Mesodermal cell (in vitro differentiated cells): ENCODE data around the gene WIPF1.

Source experiments
- H3K27ac ChIP-seq: 2 replicates; pipeline ENCODE4 v1.7.0; 2013; ENCODE audit warnings: mild to moderate bottlenecking, low read depth, low read length, moderate library complexity; ENCODE audit not compliant: severe bottlenecking
- H3K36me3 ChIP-seq: 2 replicates; pipeline ENCODE4 v1.7.1; 2013; ENCODE audit warnings: mild to moderate bottlenecking, low read length, moderate library complexity; ENCODE audit not compliant: control insufficient read depth, insufficient read depth
- H3K4me1 ChIP-seq: one replicate; pipeline ENCODE4 v1.7.1; 2013; ENCODE audit warnings: mild to moderate bottlenecking, low read length; ENCODE audit not compliant: insufficient read depth, control insufficient read depth, poor library complexity, severe bottlenecking
- H3K4me3 ChIP-seq: 2 replicates; pipeline ENCODE4 v1.7.0; 2013; ENCODE audit warnings: low read length, control low read depth, mild to moderate bottlenecking; ENCODE audit not compliant: insufficient read depth, poor library complexity, severe bottlenecking; ENCODE audit errors: extremely low read depth
- H3K9me3 ChIP-seq: 2 replicates; pipeline ENCODE4 v1.7.1; 2013; ENCODE audit warnings: mild to moderate bottlenecking, low read length, moderate library complexity; ENCODE audit not compliant: control insufficient read depth
- WGBS, 2 experiments: methylation state at CpG; one replicate each; pipeline ENCODE4 v1.1.5; 2013; ENCODE audit warnings: missing lambda C conversion rate in 2 of 2; ENCODE audit not compliant: insufficient coverage in 2 of 2; 5-methylcytosine and 5-hydroxymethylcytosine counted together

The WIPF1 gene

DNA sequence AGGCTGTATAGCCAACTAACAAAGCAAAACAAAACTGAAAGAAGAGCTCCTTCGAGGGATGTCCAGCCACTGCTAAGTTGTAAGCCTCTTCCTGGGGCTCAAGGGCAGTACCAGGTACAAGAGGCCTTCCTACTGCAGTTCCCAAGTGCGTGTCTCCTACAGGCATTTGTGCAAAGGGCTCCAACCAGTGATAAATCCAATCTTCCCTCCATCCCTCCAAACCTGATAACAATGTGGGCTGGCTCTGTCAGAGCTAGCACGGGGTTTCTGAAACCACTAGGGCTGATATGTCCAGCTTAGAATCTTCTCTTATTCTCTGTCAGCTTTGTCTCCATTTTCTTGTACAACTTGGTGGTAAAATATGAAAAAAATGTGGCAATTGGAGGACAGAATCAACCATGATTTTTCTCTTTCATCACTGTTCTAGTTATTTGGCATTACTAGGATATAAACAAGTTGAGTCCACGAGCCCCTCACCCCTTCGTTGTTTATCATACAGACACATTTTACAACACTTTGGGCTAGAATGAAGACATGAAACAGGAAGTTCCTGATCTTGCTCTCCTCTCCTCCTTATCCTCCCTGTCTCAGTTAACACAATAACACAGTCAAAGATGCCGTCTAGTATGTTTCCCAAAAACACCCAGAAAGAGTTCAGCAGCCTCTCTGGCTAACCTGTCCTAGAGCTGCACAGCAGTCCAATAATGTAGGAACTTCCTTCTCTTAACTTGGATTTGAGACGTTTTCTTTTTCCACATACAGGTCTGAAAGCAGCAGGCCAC is 35.4 kb upstream of the WIPF1 start:
- no peak overlapping the region for H3K4me3 ChIP-seq
- H3K4me1 ChIP-seq = peaks cover 20% of the 10 kb centered on the region
- no peaks in the 10 kb centered on the region for H3K9me3 ChIP-seq
- peaks cover 5% of the 10 kb centered on the region for H3K36me3 ChIP-seq
- H3K27ac ChIP-seq = peak overlapping the region; percentile 60
- 82 to 95% methylated on average over 6 of the region's 7 CpGs for WGBS, 2 experiments

DNA sequence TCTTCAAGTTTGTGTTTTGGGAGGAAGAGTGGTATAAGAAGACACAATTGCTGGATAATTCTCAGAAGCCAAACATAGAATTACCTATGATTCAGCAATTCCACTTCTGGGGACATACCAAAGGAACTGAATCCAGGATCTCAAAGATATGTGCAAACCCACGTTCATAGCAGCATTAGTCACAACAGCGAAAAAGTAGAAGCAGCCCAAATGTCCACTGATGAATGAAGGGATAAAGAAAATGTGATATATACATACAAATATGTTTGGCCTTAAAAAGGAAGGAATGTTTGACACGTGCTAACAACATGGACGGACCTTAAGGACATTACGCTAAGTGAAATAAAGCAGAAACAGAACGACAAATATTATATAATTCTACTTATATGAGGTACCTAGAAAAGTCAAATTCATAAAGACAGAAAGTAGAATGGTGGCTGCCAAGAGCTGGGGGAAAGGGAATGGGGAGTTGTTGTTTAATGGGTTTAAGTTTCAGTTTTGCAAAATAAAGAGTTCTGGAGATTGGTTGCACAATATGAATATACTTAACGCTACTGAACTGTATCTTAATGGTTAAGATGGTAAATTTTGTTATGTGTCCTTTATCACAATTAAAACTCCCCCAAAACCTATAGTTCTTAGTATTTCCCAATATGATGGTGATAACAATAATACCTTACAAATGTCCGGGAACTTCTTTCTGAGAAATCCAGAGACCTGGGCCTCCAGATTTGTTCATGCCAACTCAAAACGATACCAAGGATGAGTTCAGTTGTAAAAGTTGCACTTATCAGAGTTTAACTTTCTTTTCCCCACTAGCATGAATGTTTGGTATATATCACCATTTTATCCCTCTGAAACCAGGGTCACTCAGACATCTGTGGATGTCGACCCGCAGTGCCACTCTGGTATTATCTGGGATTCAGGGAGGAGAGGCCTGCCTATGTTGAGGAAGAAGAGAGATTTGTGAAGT is 33.7 kb upstream of the WIPF1 start:
- Histone ChIP-seq H3K4me1 (peaks cover 20% of the 10 kb centered on the region), H3K27ac (no peak overlapping the region), H3K4me3 (no peak overlapping the region), H3K36me3 (peaks cover 8% of the 10 kb centered on the region), H3K9me3 (no peaks in the 10 kb centered on the region)
- 94 to 100% methylated on average over 1 to 3 of the region's 11 CpGs for WGBS, 2 experiments

DNA sequence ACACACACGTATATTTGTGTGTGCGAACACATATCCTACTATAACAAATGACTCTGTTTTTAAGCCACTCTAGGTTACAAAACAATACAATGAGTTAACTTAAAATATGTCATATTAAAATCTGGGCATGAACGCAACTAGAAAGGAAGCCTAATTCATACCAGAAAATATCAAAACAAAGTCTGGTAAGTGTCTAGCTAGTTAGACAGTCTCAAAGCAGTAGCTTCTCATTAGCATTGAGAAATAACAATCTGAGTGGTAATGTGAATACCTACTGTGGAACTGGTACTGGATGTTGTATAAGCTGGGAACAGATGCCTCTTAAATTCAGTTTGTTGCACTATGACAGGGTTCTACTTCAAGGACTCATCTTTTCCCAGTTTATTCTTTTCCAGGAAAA is 32.5 kb upstream of the WIPF1 start:
- Histone ChIP-seq H3K36me3 (peaks cover 8% of the 10 kb centered on the region), H3K4me3 (no peak overlapping the region), H3K4me1 (peaks cover 20% of the 10 kb centered on the region), H3K27ac (no peak overlapping the region), H3K9me3 (no peaks in the 10 kb centered on the region)
- 100% methylated on average over 1 to 2 of the region's 3 CpGs for WGBS, 2 experiments

DNA sequence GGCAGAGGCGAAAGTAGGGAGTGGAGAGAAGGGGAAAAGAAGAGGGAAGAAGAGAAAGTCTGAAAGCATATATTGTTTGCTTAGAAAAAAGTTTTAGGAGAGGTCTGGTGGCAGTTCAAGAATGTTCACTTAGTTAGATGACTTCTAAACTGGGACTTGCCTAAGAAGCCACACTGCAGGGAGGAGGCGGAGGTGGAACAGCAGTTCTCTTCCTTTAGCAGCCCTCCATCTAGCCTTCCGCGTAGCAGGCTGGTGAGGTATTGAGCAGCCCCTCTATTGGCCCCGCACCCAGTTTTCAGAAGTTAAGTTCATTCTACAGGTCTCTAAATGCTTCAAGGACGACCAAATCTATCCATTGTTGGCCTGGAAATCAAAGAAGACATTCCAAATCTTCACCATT is 31.9 kb upstream of the WIPF1 start:
- Histone ChIP-seq H3K4me1 (peaks cover 18% of the 10 kb centered on the region), H3K36me3 (peaks cover 8% of the 10 kb centered on the region), H3K27ac (no peak overlapping the region), H3K9me3 (no peaks in the 10 kb centered on the region), H3K4me3 (no peak overlapping the region)
- 97 to 100% methylated on average over 4 of the region's 6 CpGs for WGBS, 2 experiments

DNA sequence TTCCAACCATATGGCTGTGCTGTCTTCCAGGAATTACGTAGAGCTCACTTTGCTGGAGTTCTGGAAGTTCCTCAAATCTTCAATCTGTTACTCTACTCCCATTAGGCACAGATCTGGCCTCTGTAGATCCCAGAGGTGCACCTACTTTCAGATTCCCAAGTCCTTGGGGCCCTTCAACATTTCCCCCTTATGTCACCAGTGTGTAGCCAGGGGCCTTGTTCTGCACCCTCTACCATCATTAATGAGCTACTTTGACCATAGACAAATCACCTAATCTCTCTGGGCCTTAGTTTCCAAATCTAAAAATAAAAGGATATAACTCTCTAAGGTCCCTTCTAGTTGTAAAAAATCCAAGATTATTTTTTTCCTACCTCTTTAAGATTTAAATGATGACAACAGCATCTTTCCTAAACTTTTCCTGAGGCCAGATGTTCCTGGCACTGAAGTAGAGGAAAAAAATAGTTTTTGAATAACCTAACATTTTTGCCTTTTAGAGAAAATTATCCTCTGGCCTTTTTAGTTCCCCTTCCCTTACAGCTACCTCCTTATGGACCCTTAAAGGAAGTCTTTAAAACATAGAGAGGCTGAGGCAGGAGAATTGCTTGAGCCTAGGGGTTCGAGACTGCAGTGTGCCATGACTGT is 31.0 kb upstream of the WIPF1 start:
- Histone ChIP-seq H3K27ac (no peak overlapping the region), H3K4me1 (peaks cover 9% of the 10 kb centered on the region), H3K4me3 (no peak overlapping the region), H3K9me3 (no peaks in the 10 kb centered on the region), H3K36me3 (peaks cover 8% of the 10 kb centered on the region)
- WGBS, 2 experiments = 93 to 100% methylated on average over 1 to 2 of the region's 2 CpGs

DNA sequence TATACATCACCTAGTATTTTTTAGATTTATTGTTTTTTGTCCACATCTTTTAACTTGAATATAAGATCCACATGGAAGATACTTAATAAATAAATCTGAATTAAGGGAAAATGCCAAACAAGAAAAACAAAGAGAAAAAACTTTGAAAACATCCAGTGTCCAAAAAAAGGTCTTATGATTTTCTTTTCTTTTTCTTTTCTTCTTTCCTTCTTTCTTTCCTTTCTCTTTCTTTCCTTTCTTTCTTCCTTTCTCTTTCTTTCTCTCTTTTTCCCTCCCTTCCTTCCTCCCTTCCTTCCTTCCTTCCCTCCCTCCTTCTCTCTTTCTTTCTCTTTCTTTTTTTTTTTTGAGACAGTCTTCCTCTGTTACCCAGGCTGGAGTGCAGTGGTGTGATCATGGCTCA is 29.6 kb upstream of the WIPF1 start:
- no peak overlapping the region for H3K4me3 ChIP-seq
- no peak overlapping the region for H3K27ac ChIP-seq
- H3K9me3 ChIP-seq = no peaks in the 10 kb centered on the region
- no peaks in the 10 kb centered on the region for H3K4me1 ChIP-seq
- peaks cover 8% of the 10 kb centered on the region for H3K36me3 ChIP-seq

DNA sequence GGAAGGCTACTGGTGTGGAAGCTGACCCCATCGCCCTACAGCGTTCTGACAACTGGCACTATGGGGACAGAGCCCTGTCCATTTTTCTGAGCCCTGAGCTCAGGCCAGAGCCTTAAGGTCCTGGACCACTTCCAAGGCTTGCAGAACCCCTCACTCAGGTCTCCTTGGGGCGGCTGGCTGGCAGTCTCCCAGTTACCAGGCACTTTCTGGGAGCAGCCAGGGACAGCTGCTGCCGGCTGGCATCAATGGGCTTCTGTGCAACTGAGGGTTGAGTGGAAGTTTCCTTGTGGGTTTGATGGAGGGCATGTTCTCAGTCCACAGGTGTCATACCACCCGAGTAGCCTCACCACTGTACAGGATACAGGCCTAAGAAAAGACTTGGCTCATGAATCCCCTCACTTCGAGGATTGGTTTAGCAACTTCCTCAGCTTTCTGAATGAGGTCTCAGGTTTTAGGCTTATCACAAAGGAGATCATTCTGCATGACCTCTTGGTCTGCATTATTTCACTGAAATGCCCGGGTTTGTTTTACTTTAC is 27.4 kb upstream of the WIPF1 start:
- H3K9me3 ChIP-seq = no peaks in the 10 kb centered on the region
- H3K27ac ChIP-seq = no peak overlapping the region
- peaks cover 8% of the 10 kb centered on the region for H3K36me3 ChIP-seq
- H3K4me3 ChIP-seq = no peak overlapping the region
- 98 to 100% methylated on average over 5 of the region's 7 CpGs for WGBS, 2 experiments
- H3K4me1 ChIP-seq = no peaks in the 10 kb centered on the region

DNA sequence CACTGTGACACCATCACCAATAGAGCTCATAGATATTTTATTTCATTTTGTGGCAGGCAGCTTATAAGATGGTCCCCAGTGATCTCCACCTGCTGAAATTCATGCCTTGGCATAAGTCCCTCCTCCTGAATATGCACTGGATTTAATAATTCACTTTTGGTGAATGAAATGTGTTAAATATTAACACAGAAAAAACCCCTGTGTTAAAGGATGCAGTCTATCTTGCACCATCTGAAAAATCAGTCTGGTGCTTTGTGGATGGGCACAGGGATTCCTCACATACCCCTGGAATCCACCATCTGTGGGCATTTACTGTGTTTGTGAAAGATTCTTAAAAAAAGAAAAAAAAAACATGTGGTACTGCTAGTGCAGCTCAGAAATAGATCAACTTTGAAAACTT is 26.1 kb upstream of the WIPF1 start:
- Histone ChIP-seq H3K27ac (no peak overlapping the region), H3K36me3 (peaks cover 8% of the 10 kb centered on the region), H3K9me3 (no peaks in the 10 kb centered on the region), H3K4me1 (no peaks in the 10 kb centered on the region), H3K4me3 (no peak overlapping the region)

DNA sequence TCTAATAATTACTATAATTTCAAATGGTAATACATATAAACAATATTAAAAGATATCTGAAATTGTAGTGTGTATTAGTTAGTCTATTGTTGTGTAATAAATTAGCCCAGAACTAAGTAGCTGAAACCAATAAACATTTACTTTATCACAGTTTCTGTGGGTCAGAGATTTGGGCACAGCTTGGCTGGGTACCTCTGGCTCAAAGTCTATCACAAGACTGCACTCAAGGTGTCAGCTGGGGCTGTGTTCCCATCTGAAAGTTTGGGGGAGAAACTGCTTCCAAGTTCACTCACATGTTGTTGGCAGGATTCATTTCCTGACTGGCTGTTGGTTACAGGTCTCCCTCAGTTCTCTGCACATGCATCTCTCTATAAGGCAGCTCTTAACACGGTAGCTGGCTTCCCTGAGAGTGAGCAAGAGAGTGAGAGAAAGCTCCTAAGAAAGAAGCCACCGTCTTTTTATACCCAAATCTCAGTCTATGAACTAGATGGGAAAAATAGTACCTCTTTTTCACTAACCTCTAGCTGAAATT is 25.6 kb upstream of the WIPF1 start:
- Histone ChIP-seq H3K4me1 (no peaks in the 10 kb centered on the region), H3K4me3 (no peak overlapping the region), H3K9me3 (no peaks in the 10 kb centered on the region), H3K27ac (no peak overlapping the region), H3K36me3 (peaks cover 4% of the 10 kb centered on the region)
- WGBS, 2 experiments = 83% methylated on average over 1 of the region's 2 CpGs; no CpG with 5 or more reads in 1 of the 2 experiments

DNA sequence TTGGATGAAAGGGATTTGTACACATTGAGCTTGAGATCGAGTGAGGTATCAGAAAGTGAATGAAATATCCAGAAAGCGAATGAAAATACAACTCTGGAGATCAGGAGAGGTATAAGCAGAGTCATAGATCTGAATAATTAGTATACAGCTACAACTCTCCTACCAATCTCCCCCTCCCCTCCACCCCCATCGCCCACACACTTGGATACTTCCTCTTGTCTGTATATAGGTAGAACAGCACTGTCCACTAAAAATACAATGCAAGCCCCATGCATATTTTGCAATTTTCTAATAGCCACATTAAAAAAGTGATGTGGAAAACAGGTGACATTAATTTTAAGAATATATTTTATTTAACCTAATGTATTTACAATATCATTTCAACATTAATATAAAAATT is 23.7 kb upstream of the WIPF1 start:
- Histone ChIP-seq H3K27ac (no peak overlapping the region), H3K36me3 (no peaks in the 10 kb centered on the region), H3K4me3 (no peak overlapping the region), H3K9me3 (no peaks in the 10 kb centered on the region), H3K4me1 (no peaks in the 10 kb centered on the region)
- 88% methylated on average over 1 of the region's 3 CpGs; no CpG with 5 or more reads in 1 of the 2 experiments for WGBS, 2 experiments
